HG03025 (cell line): ENCODE measurements around the gene MSH4.
"Not testable (repeated sequence)": the region's sequence is repeated elsewhere in the genome, so short reads cannot be mapped to it uniquely, and the experiment has no call there.

ENCODE experiments used
- ATAC-seq: cut with Tn5 transposase; IDR thresholded peaks from one replicate; pipeline ENCODE4 v1.9.1; 2021; ENCODE audit warnings: mild to moderate bottlenecking, moderate library complexity; ENCODE audit not compliant: unreplicated experiment, low FRiP score

The MSH4 gene

DNA sequence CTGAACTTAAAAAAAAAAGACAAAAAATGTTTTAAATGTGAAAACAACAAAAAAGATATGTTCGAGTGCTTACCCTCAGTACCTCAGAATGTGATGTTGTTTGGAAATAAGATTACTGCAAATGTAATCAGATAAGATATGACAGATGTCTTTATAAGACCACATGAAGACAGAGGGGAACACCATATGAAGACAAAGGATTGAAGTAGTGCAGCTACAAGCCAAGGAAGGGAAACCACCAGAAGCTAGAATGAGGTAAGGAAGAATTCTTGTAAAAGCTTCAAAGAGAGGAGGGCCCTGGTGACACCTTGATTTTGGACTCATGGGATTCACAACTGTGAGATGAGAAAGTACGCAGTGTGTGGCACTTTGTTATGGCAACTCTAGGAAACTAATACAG, 120.2 kb downstream of the MSH4 start:
- no peak for ATAC-seq

DNA sequence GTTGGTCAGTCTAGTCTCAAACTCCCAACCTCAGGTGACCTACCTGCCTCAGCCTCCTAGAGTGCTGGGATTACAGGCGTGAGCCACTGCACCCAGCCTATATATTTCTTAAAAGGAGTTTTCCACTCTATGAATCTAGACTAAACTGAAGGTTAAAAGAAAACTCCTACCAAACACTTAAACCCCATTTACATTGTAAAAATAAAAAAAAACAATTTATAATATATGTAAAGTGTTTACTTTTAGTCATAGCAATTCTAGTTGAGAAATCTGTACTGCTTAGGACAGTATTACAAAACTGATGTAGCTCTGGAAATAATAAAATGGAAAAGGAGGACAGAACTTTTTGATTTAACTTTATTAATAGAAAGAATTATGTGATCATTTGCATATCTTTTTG, 126.0 kb downstream of the MSH4 start:
- ATAC-seq: no peak

DNA sequence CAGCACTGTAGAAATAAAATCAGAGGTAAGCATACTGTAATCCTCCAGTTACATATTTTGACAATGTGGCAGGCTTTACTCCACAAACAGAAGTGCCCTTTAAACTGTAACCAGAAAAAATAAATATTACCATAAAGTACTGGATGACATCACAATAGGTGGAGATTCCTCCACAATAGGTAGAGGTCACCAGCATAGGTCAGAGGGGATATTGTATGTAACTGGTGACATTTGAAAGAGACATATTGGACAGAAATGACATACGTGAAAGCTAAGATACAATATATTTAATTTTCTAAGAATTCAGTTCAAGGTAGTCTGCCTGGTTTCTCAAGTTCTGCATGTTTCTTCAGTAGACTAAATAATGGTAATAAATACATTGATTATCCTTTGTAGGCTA, 135.6 kb downstream of the MSH4 start, which contains the start of gene ASB17:
Gene ASB17, minus strand, starts transcription at position 101 of the 400 bp plus-strand sequence. CDS start 113 bp downstream, outside the sequence.
- ATAC-seq: no peak

DNA sequence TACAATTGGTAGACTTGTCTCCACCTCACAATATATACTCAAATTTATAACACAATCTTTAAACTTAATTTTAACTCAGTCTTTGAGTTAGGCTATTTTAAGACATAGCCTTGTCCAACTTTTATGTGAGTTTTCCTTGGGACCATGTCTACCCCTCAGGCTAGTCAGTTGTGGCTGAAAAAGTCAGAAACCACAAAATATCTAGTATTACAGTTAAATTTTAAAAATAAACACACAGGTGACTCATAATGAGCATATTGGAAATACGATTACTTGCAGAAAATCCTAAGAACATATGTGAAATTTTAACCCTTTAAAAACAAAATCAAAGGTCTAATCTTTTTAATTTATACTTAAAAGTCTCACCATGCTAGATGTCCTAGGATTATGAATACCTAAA, 140.4 kb downstream of the MSH4 start:
- no peak for ATAC-seq

DNA sequence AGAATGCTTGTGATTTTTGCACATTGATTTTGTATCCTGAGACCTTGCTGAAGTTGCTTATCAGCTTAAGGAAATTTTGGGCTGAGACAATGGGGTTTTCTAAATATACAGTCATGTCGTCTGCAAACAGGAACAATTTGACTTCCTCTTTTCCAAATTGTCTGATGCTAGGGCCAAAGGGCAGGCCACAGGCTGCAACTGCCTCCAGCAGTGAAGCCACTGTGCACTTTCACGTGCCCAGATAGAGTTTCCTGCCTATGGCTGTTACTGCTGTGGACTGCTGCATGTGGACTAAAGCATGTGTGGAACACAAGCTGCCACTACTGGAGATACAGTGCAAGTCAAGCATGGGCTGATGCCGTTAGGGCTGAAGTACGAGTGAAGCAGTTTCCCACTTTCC, 146.4 kb downstream of the MSH4 start:
- not testable (repeated sequence) for ATAC-seq

DNA sequence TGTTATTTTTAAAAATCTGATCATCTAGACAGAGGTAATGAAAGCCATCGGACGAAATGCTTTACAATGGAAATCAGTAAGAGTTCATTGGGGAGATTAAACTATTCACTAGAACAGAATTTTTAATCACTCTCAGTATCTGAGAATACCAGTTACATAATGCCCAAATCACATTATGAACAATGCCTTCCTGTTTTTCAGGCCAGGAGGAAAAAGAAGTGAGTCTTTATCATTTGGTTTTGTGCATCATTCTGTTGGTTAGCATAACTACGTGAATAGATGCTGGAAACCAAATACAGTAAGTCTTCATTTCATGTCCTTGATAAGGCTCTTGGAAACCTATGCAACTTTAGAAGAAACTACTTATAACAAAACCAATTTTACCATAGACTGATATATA, 153.5 kb downstream of the MSH4 start:
- ATAC-seq: no peak

DNA sequence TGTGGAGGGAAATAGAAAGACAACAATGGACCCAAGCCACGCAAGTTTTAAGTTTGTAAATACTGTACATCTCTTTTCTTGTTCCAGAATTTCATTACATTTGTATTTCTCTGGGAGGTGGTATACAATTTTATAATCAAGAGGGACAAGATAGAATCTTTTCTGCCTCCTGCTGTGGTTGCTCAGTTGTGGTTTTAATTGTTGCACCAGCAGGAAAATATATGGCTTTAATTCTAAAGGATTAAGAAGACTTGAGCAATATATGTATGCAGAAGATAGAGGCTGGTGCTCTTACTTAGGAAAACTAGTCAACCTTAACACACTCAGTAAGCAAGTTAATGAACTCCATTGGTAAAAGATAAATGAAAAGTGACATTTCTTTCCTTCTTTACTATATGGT, 155.3 kb downstream of the MSH4 start:
- no peak for ATAC-seq

DNA sequence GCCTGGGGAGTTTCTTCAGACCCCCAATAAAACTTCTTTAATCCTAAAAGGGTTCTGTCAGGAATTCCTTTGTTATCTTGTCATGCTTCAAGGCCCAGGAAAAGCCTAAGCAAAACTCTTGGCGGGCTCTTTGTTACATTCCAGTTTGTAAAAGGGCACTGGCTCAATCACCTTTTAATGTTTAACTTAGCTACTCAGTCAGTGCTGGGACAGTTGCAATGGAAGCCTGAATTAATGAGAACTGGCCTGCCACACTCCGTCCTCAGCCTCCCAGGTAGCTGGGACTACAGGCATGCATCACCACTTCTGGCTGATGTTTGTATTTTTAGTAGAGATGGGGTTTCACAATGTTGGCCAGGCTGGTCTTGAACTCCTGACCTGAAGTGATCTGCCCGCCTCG, 156.8 kb downstream of the MSH4 start:
- ATAC-seq: no peak

DNA sequence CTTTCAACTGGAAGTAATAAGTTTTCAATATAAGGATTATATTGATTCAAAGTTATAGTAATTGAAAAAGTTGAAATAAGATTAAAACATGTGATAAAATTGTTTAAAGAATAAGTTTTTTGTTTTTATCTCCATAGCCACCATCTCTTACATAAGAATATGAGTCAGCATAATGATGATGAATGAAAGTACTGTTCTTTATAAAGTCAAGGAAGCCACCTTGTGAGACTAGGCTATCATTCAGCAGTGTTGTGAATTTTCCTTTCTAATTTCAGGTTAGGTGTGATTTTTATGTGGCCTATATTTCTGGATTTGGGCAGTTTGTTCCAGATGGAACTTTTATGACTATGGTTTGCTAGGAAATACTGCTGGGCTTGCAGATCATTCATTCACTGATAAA, 157.9 kb downstream of the MSH4 start:
- no peak for ATAC-seq
